ENCODE results near the gene USP1. TPM values are rescaled to one million over a fixed set of nuclear protein-coding genes. Genes with fewer than 3 reads are reported as not detected.

USP1 gene
- total RNA-seq, 4 donors from 2014 or later, result 23.9 to 28.4 (median 25.8) TPM

- TF ChIP-seq POLR2A (IDR thresholded peaks at IDR 0.05) (no peak), CTCF (IDR thresholded peaks at IDR 0.05) (no peak)
Measured at GRCh38 chr1:62448221-62448933, 11.5 kb downstream of the USP1 start.

GRCh38 chr1:62450301-62450700 lies 13.5 kb downstream of the USP1 start:
- intact Hi-C loops (cut with DNase I; ENCODE audit: low total_unique reads), result no loop called here
- DNase-seq (ENCODE audit: low spot score in 2 of 2), result no peak
- TF ChIP-seq CTCF (IDR thresholded peaks at IDR 0.05) (no peak), POLR2A (IDR thresholded peaks at IDR 0.05) (no peak)
- H3K4me3 ChIP-seq (ENCODE audit: low read depth, poor library complexity, severe bottlenecking), result no peak overlapping the region
- 91 to 95% methylated on average over 2 of the region's 2 CpGs for WGBS, 2 donors

More at GRCh38 chr1:62448221-62448933, 11.5 kb downstream of the USP1 start:
- 83 to 85% methylated on average over 3 of the region's 3 CpGs for WGBS, 2 donors
- H3K4me3 ChIP-seq (ENCODE audit: low read depth, poor library complexity, severe bottlenecking), result no peak overlapping the region
- no peak for DNase-seq (ENCODE audit: low spot score in 2 of 2)
- intact Hi-C loops (cut with DNase I; ENCODE audit: low total_unique reads), result no loop called here

GRCh38 chr1:62452951-62453350 lies 16.1 kb downstream of the USP1 start:
- TF ChIP-seq POLR2A (IDR thresholded peaks at IDR 0.05) (no peak), CTCF (IDR thresholded peaks at IDR 0.05) (no peak)
- no peak overlapping the region for H3K4me3 ChIP-seq (ENCODE audit: low read depth, poor library complexity, severe bottlenecking)
- DNase-seq (ENCODE audit: low spot score in 2 of 2), result no peak
- intact Hi-C loops (cut with DNase I; ENCODE audit: low total_unique reads), result no loop called here
- WGBS, 2 donors, result 98 to 100% methylated on average over 1 of the region's 1 CpG

- TF ChIP-seq CTCF (IDR thresholded peaks at IDR 0.05), result no peak
- TF ChIP-seq POLR2A (IDR thresholded peaks at IDR 0.05), result no peak
- intact Hi-C loops (cut with DNase I; ENCODE audit: low total_unique reads), result no loop called here
- H3K4me3 ChIP-seq (ENCODE audit: low read depth, poor library complexity, severe bottlenecking), result no peak overlapping the region
- 72 to 74% methylated on average over 7 of the region's 7 CpGs for WGBS, 2 donors
- DNase-seq (ENCODE audit: low spot score in 2 of 2), result no peak
Measured at GRCh38 chr1:62457955-62458354, 21.1 kb downstream of the USP1 start.

GRCh38 chr1:62462370-62462769 lies 25.5 kb downstream of the USP1 start:
- intact Hi-C loops (cut with DNase I; ENCODE audit: low total_unique reads), result no loop called here
- whole genome bisulfite sequencing, 2 donors, result 88 to 93% methylated on average over 3 of the region's 3 CpGs
- TF ChIP-seq POLR2A (IDR thresholded peaks at IDR 0.05), result no peak
- TF ChIP-seq CTCF (IDR thresholded peaks at IDR 0.05), result no peak
- H3K4me3 ChIP-seq (ENCODE audit: low read depth, poor library complexity, severe bottlenecking), result no peak overlapping the region
- no peak for DNase-seq (ENCODE audit: low spot score in 2 of 2)

GRCh38 chr1:62467092-62467491 lies 30.2 kb downstream of the USP1 start:
- TF ChIP-seq POLR2A (IDR thresholded peaks at IDR 0.05) (no peak), CTCF (IDR thresholded peaks at IDR 0.05) (no peak)
- DNase-seq (ENCODE audit: low spot score in 2 of 2), result no peak
- no peak overlapping the region for H3K4me3 ChIP-seq (ENCODE audit: low read depth, poor library complexity, severe bottlenecking)
- intact Hi-C loops (cut with DNase I; ENCODE audit: low total_unique reads), result no loop called here
